Kidney epithelial cell (primary cell): ENCODE results near the gene FCRL6. TPM values are rescaled to one million over a fixed set of nuclear protein-coding genes. Genes with fewer than 3 reads are reported as not detected.

ENCODE experiments used
- DNase-seq: peaks from one replicate; pipeline ENCODE4 v3.0.0-alpha.2; 2010; ENCODE audit warnings: low read depth
- H3K27me3 ChIP-seq: 2 replicates; pipeline ENCODE4 v1.6.0; 2011; ENCODE audit warnings: low read length; ENCODE audit not compliant: control insufficient read depth, insufficient read depth
- H3K36me3 ChIP-seq: 2 replicates; pipeline ENCODE4 v1.5.1; 2011; ENCODE audit warnings: low read length; ENCODE audit not compliant: control insufficient read depth, insufficient read depth
- H3K4me3 ChIP-seq: 2 replicates; pipeline ENCODE4 v1.5.1; 2011; ENCODE audit warnings: low read depth, mild to moderate bottlenecking, control low read depth, low read length
- CTCF ChIP-seq: IDR thresholded peaks from 2 replicates; pipeline ENCODE4 v1.5.1; 2011; ENCODE audit warnings: mild to moderate bottlenecking, moderate library complexity, low read length, control low read depth, inconsistent platforms; ENCODE audit not compliant: insufficient read depth, poor library complexity, severe bottlenecking
- total RNA-seq: library from RNA; depleted of rRNA; stranded (reverse); fragments of >200 nt; gene quantifications from 2 replicates; pipeline ENCODE4 v1.2.3, GENCODE V29; 2015

FCRL6 gene
- total RNA-seq, 1 donor from 2014 or later, result not detected

GRCh38 chr1:159860456-159860855, 58.3 kb downstream of the FCRL6 start:
- TF ChIP-seq CTCF, result no peak
- Histone ChIP-seq H3K36me3 (no peaks in the 10 kb centered on the region), H3K4me3 (no peak overlapping the region), H3K27me3 (no peaks in the 10 kb centered on the region)
- no peak for DNase-seq

- DNase-seq, result no peak
- no peak for TF ChIP-seq CTCF
- Histone ChIP-seq H3K4me3 (no peak overlapping the region), H3K36me3 (no peaks in the 10 kb centered on the region), H3K27me3 (no peaks in the 10 kb centered on the region)
These were observed 59.1 kb downstream of the FCRL6 start for GRCh38 chr1:159861218-159861617.

- H3K27me3 ChIP-seq, result no peaks in the 10 kb centered on the region
- H3K4me3 ChIP-seq, result no peak overlapping the region
- TF ChIP-seq CTCF, result no peak
- H3K36me3 ChIP-seq, result no peaks in the 10 kb centered on the region
- no peak for DNase-seq
These were observed 59.9 kb downstream of the FCRL6 start for GRCh38 chr1:159862031-159862430.

- H3K36me3 ChIP-seq, result no peaks in the 10 kb centered on the region
- no peaks in the 10 kb centered on the region for H3K27me3 ChIP-seq
- no peak for DNase-seq
- no peak within 1 kb of the TSS for H3K4me3 ChIP-seq
- TF ChIP-seq CTCF, result no peak
These were observed 60.4 kb downstream of the FCRL6 start, which contains the start of gene VSIG8 for GRCh38 chr1:159862557-159862956. VSIG8 (minus strand) TSS chr1:159862657; CDS start chr1:159862521, 136 bp downstream.

- H3K27me3 ChIP-seq, result no peaks in the 10 kb centered on the region
- H3K36me3 ChIP-seq, result no peaks in the 10 kb centered on the region
- no peak for TF ChIP-seq CTCF
- DNase-seq, result no peak
- H3K4me3 ChIP-seq, result no peak overlapping the region
These were observed 62.1 kb downstream of the FCRL6 start for GRCh38 chr1:159864262-159864661.

Other genes with a start within 250 kb of the FCRL6 start
- gene APCS, start 214.5 kb upstream of the FCRL6 start, total RNA-seq, result not detected in 2 replicates
- gene CRP, start 87.8 kb upstream of the FCRL6 start, total RNA-seq, result not detected in 2 replicates
- 67.3 and 73.0 TPM in 2 replicates for gene DUSP23, start 21.4 kb upstream of the FCRL6 start, total RNA-seq
- gene SLAMF8, start 24.5 kb downstream of the FCRL6 start, total RNA-seq, result 0.04 and 0.14 TPM in 2 replicates
- 0.07 TPM in 1 of 2 replicates, not detected in the other for gene VSIG8, start 60.3 kb downstream of the FCRL6 start, total RNA-seq
- gene CFAP45, start 97.8 kb downstream of the FCRL6 start, total RNA-seq, result 0.21 and 2.0 TPM in 2 replicates
- gene TAGLN2, start 123.1 kb downstream of the FCRL6 start, total RNA-seq, result 700 and 719 TPM in 2 replicates
- 1.7 and 1.9 TPM in 2 replicates for gene IGSF9, start 143.3 kb downstream of the FCRL6 start, total RNA-seq
- gene SLAMF9, start 151.9 kb downstream of the FCRL6 start, total RNA-seq, result not detected in 2 replicates
- 5.3 and 5.5 TPM in 2 replicates for gene PIGM, start 229.6 kb downstream of the FCRL6 start, total RNA-seq